ENCODE measurements around the gene HECTD1.

The HECTD1 gene

DNA sequence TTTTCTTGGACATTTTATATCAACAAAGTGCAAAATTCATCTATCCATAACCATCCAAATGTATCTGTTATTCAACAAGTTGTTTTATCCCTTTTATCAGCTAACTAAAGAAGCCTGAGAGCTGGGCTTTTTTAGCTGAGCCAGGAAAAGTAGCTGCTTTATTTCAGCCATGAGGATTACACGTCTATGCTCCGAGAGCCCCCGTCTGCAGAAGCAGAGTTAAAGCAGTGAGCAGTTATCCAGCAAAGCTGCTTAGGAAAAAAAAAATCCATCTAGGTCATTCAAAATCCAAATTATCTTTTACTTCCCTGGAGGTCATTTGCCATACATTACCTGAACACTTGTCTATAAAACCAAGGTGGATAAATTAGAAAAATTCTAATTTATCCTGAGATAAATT lies 15.7 kb upstream of the HECTD1 start:
- no peak overlapping the region for H3K4me3 ChIP-seq (replicated peaks; ENCODE audit: low read depth, low read length)
- no peak for TF ChIP-seq CTCF (IDR thresholded peaks at IDR 0.05; ENCODE audit: low read depth, low read length, missing control alignments)
- DNase-seq (ENCODE audit: extremely low read depth, low read depth) = no peak

DNA sequence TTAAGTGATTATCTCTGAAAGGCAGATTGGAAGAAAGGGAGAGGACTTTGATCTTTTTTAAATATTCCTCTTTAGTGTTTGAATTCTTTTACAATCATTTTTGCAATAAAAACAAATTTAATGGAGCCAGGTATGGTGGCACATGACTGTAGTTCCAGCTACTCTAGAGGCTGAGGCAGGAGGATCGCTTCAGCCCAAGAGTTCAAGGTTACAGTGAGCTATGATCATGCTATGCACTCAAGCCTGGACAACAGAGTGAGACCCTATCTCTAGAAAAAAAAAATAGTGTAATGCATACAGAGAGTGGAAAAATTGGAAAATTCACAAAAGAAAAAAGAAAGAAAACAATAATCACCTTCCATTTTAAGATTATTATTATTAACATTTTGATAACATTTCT lies 15.2 kb upstream of the HECTD1 start:
- no peak for TF ChIP-seq CTCF (IDR thresholded peaks at IDR 0.05; ENCODE audit: low read depth, low read length, missing control alignments)
- no peak overlapping the region for H3K4me3 ChIP-seq (replicated peaks; ENCODE audit: low read depth, low read length)
- DNase-seq (ENCODE audit: extremely low read depth, low read depth) = no peak

DNA sequence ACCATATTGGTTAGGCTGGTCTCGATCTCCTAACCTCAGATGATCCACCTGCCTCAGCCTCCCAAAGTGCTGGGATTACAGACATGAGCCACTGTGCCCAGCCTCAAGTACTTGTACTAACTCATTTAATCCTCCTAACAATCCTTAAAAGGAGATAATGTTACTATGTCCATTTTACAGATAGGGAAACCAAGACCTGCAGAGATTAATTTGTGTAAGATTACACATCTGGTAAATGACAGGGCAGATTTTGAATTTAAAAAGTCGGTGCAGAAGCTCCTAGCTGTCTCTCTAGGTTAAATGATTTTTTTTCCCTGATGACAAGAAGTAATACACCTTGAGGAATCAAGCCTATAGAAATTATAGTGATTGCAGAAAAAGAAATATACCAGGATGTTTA lies 13.7 kb upstream of the HECTD1 start:
- H3K4me3 ChIP-seq (replicated peaks; ENCODE audit: low read depth, low read length) = no peak overlapping the region
- no peak for TF ChIP-seq CTCF (IDR thresholded peaks at IDR 0.05; ENCODE audit: low read depth, low read length, missing control alignments)
- DNase-seq (ENCODE audit: extremely low read depth, low read depth) = no peak

DNA sequence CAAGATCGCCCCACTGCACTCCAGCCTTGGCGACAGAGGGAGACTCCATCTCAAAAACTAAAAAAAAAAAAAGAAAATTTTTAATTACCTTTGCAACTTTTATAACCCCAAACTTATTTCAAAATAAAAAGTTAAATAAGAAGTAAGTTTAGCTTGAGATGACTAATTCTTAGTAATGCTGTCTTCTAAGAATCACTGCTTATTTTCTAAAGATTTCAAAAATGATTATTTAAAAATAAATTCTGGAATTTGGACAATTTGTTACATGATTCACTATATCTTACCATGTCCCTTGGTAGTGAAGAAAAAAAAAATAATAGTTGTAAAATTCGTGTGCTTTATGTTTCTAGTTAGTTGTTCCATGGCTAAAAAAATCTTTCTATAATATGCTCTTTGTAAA lies 11.6 kb upstream of the HECTD1 start:
- no peak overlapping the region for H3K4me3 ChIP-seq (replicated peaks; ENCODE audit: low read depth, low read length)
- no peak for DNase-seq (ENCODE audit: extremely low read depth, low read depth)
- TF ChIP-seq CTCF (IDR thresholded peaks at IDR 0.05; ENCODE audit: low read depth, low read length, missing control alignments) = no peak

GRCh38 chr14:31216359-31216758 lies 8.8 kb upstream of the HECTD1 start:
- TF ChIP-seq CTCF (IDR thresholded peaks at IDR 0.05; ENCODE audit: low read depth, low read length, missing control alignments) = no peak
- DNase-seq (ENCODE audit: extremely low read depth, low read depth) = no peak
- no peak overlapping the region for H3K4me3 ChIP-seq (replicated peaks; ENCODE audit: low read depth, low read length)

GRCh38 chr14:31212893-31213292 lies 5.3 kb upstream of the HECTD1 start:
- no peak overlapping the region for H3K4me3 ChIP-seq (replicated peaks; ENCODE audit: low read depth, low read length)
- TF ChIP-seq CTCF (IDR thresholded peaks at IDR 0.05; ENCODE audit: low read depth, low read length, missing control alignments) = no peak
- no peak for DNase-seq (ENCODE audit: extremely low read depth, low read depth)

DNA sequence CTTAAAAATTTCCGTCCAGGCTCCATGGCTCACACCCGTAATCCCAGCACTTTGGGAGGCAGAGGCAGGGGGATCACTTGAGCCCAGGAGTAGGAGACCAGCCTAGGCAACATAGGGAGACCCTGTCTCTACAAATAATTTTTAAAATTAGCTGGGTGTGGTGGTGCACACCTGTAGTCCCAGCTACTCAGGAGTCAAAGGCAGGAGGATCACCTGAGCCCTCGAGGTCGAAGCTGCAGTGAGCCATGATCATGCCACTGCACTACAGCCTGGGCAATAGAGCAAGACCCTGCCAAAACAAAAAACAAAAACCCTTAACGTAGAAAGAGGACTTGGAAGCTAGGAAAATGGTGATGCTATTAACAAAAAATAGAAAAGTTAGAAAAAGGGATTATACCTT lies 2.0 kb upstream of the HECTD1 start:
- H3K4me3 ChIP-seq (replicated peaks; ENCODE audit: low read depth, low read length) = no peak overlapping the region
- no peak for TF ChIP-seq CTCF (IDR thresholded peaks at IDR 0.05; ENCODE audit: low read depth, low read length, missing control alignments)
- no peak for DNase-seq (ENCODE audit: extremely low read depth, low read depth)
